ENCODE data around the gene LTBP3. TPM values are rescaled to one million over a fixed set of nuclear protein-coding genes. Genes with fewer than 3 reads are reported as not detected.
A peak's percentile ranks its signal among the peaks of the same experiment; 100 is the strongest.

The LTBP3 gene
- total and polyA plus RNA-seq, 9 of the 15 experiments (the other 6 are each of a cell fraction or from before 2014, with no cell fraction given): 0.06 to 20.5 (median 4.8) TPM

GRCh38 chr11:65529475-65530156, 28.5 kb downstream of the LTBP3 start:
- no peak overlapping the region for H3K27ac ChIP-seq (ENCODE audit: extremely low read depth, low read depth, low read length)
- ChIA-PET CTCF (ENCODE audit: low intra/inter-chr PET ratio) (no interaction called here), POLR2A (interaction anchor here (0.5 to 6.5 kb wide), 6 partner anchors 15 to 176 kb away, joined by 3 to 47 read pairs (median 4); partner anchors contain the start of genes MALAT1 and NEAT1)
- peaks cover 23% of the 10 kb centered on the region for H3K79me2 ChIP-seq (ENCODE audit: control insufficient read depth, insufficient read depth, low read length)
- in situ Hi-C loops (cut with MboI): no loop called here
- no peak overlapping the region for H3K4me3 ChIP-seq
- H3K4me2 ChIP-seq (ENCODE audit: insufficient read depth, low read length): no peak overlapping the region
- H3K9ac ChIP-seq (ENCODE audit: insufficient read depth in 1 of 2, low read depth in 2 of 2, low read length in 2 of 2): peak overlapping the region in 1 of 2 experiments; percentile 45; a peak in 1 of 4 replicates
- no peak overlapping the region for H2AFZ ChIP-seq (ENCODE audit: low read depth, low read length)
- FAIRE-seq (no peak), DNase-seq (ENCODE audit: extremely low read depth in 1 of 4, low spot score in 3 of 4) (peak in 1 of 4 experiments; percentile 18), ATAC-seq (no peak)
- 0 out of 2 replicates have a peak, but pooled peaks cover 7% of the 10 kb centered on the region for H4K20me1 ChIP-seq (replicated peaks; ENCODE audit: control insufficient read depth, insufficient read depth, low read length)
- H3K27me3 ChIP-seq (ENCODE audit: control insufficient read depth in 2 of 2, insufficient read depth in 2 of 2, low read length in 2 of 2): no peaks in the 10 kb centered on the region
- H3K9me3 ChIP-seq (replicated peaks; ENCODE audit: control insufficient read depth, insufficient read depth, low read depth, low read length): no peaks in the 10 kb centered on the region
- intact Hi-C loops (cut with micrococcal nuclease): loop anchor here (5.0 kb wide), 1 partner anchor 43 kb away; the partner anchor contains the start of genes FAM89B and ZNRD2
- H3K4me1 ChIP-seq (replicated peaks in 1 of 2; ENCODE audit: control insufficient read depth in 2 of 2, insufficient read depth in 2 of 2, low read length in 2 of 2): peaks cover 8 to 31% of the 10 kb centered on the region in 2 experiments; a peak in 4 of 5 replicates
- 69% methylated on average over 10 of the region's 10 CpGs for WGBS (ENCODE audit: insufficient coverage, low coverage, missing lambda C conversion rate)
- peaks cover 73% of the 10 kb centered on the region; the same call in 2 of the 3 replicates for H3K36me3 ChIP-seq (ENCODE audit: control insufficient read depth, insufficient read depth, low read length)
- TF ChIP-seq RBM25 (IDR thresholded peaks at IDR 0.05; ENCODE audit: low read depth, low read length, severe bottlenecking): peak; percentile 83
- TF ChIP-seq POLR2G (IDR thresholded peaks at IDR 0.05; ENCODE audit: low read depth, low read length): 0 out of 2 replicates have a peak, but pooled peaks have one; percentile 27
- no peak for TF ChIP-seq NBN (IDR thresholded peaks at IDR 0.05; ENCODE audit: low read depth)
- peak; percentile 55 for TF ChIP-seq RBFOX2 (IDR thresholded peaks at IDR 0.05; ENCODE audit: low read depth, low read length)
- peak; percentile 86 for TF ChIP-seq ZFP36 (IDR thresholded peaks at IDR 0.05; ENCODE audit: low read depth, low read length, partially characterized antibody)
- TF ChIP-seq KDM1A (IDR thresholded peaks at IDR 0.05): peak; percentile 52 to 58; a peak in 2 of 4 replicates
- no peak for TF ChIP-seq ZNF41 (CRISPR knock-in tag; conservative IDR thresholded peaks at IDR 0.05)
- TF ChIP-seq PTBP1 (IDR thresholded peaks at IDR 0.05; ENCODE audit: low read depth, low read length): peak; percentile 69; the same call in 1 of the 2 replicates
- TF ChIP-seq TAF7 (tag; IDR thresholded peaks at IDR 0.05): no peak
- TF ChIP-seq BCOR (IDR thresholded peaks at IDR 0.05): peak; percentile 91
- peaks cover 4% of the 10 kb centered on the region for H3K9me1 ChIP-seq (ENCODE audit: control insufficient read depth, insufficient read depth, low read length)
- BruUV-seq (replicated peaks): no TSS peak
